Tibial artery (tissue), 4 donors: Measurements from ENCODE around the gene SGIP1.
A peak's percentile ranks its signal among the peaks of the same experiment; 100 is the strongest.

ENCODE experiments used
- DNase-seq, 2 donors: peaks; one replicate each; pipeline ENCODE4 v3.0.0-alpha.2; 2019
- H3K27ac ChIP-seq, 2 donors: fragments of 200-600 bp; sonication (generic) in 1 of 2; 1 replicate in 1 of 2; 2 replicates in 1 of 2; pipeline ENCODE4 v1.5.1; 2018 to 2019; ENCODE audit warnings: mild to moderate bottlenecking in 1 of 2
- H3K27me3 ChIP-seq, 2 donors: fragments of 200-600 bp; sonication (generic) in 1 of 2; one replicate each; pipeline versions ENCODE4 v1.5.1 to v1.6.0; 2016 to 2019
- H3K36me3 ChIP-seq, 3 donors: fragments of 200-600 bp; sonication (generic) in 2 of 3; one replicate each; pipeline ENCODE4 v1.5.1; 2016 to 2019; ENCODE audit warnings: mild to moderate bottlenecking in 2 of 3
- H3K4me1 ChIP-seq, 4 donors: fragments of 200-600 bp; sonication (generic) in 2 of 4; 1 replicate in 3 of 4; 2 replicates in 1 of 4; pipeline ENCODE4 v1.5.1; 2016 to 2019
- H3K4me3 ChIP-seq, 2 donors: fragments of 200-600 bp; sonication (generic) in 1 of 2; 1 replicate in 1 of 2; 2 replicates in 1 of 2; pipeline ENCODE4 v1.5.1; 2018 to 2019; ENCODE audit warnings: mild to moderate bottlenecking in 2 of 2
- H3K9me3 ChIP-seq, 3 donors: fragments of 200-600 bp; sonication (generic) in 1 of 3; one replicate each; pipeline ENCODE4 v1.5.1; 2016 to 2019
- CTCF ChIP-seq, 2 experiments: fragments of 200-600 bp in 1 of 2; fragments of 450-650 bp in 1 of 2; IDR thresholded peaks; one replicate each; pipeline ENCODE4 v1.5.1; 2017 to 2019; ENCODE audit warnings: antibody characterized with exemption in 2 of 2, mild to moderate bottlenecking in 1 of 2, moderate library complexity in 1 of 2
- intact Hi-C: fragments of 100-400 bp; cut with DNase I; formaldehyde crosslinking; loops from one replicate; pipeline ENCODE4 v1.15.0; 2023; ENCODE audit warnings: low total_unique reads

Gene SGIP1

GRCh38 chr1:66654643-66655042 is 120.7 kb downstream of the SGIP1 start:
- no peak for DNase-seq
- Histone ChIP-seq H3K36me3 (peaks cover 6 to 16% (median 7%) of the 10 kb centered on the region in 3 donors), H3K27ac (no peak overlapping the region), H3K4me3 (no peak overlapping the region), H3K4me1 (no peaks in the 10 kb centered on the region), H3K27me3 (no peaks in the 10 kb centered on the region), H3K9me3 (no peaks in the 10 kb centered on the region)
- intact Hi-C loops: no loop called here
- TF ChIP-seq CTCF (IDR thresholded peaks at IDR 0.05): no peak

GRCh38 chr1:66671455-66671854 is 137.5 kb downstream of the SGIP1 start:
- no peaks in the 10 kb centered on the region for H3K9me3 ChIP-seq
- TF ChIP-seq CTCF (IDR thresholded peaks at IDR 0.05): no peak
- no peak overlapping the region for H3K4me3 ChIP-seq
- H3K27me3 ChIP-seq: no peaks in the 10 kb centered on the region
- intact Hi-C loops: loop anchor here (10.0 kb wide), 1 partner anchor 137 kb away; the partner anchor contains the start of gene SGIP1
- peaks cover 0 to 19% (median 12%) of the 10 kb centered on the region in 4 donors for H3K4me1 ChIP-seq
- H3K36me3 ChIP-seq: peaks cover 0 to 6% (median 3%) of the 10 kb centered on the region in 3 donors
- DNase-seq: no peak
- no peak overlapping the region for H3K27ac ChIP-seq

GRCh38 chr1:66676613-66677298 is 142.8 kb downstream of the SGIP1 start:
- no peak overlapping the region for H3K4me3 ChIP-seq
- TF ChIP-seq CTCF (IDR thresholded peaks at IDR 0.05): no peak
- intact Hi-C loops: loop anchor here (10.0 kb wide), 1 partner anchor 142 kb away; the partner anchor contains the start of gene SGIP1
- peaks cover 3 to 60% (median 37%) of the 10 kb centered on the region in 4 donors for H3K4me1 ChIP-seq
- H3K9me3 ChIP-seq: no peaks in the 10 kb centered on the region
- peaks cover 0 to 6% (median 0%) of the 10 kb centered on the region in 3 donors for H3K36me3 ChIP-seq
- H3K27me3 ChIP-seq: no peaks in the 10 kb centered on the region
- H3K27ac ChIP-seq: peak overlapping the region; percentile 73 to 75
- peak in 1 of 2 donors; percentile 28 for DNase-seq

GRCh38 chr1:66678146-66678545 is 144.2 kb downstream of the SGIP1 start:
- DNase-seq: no peak
- Histone ChIP-seq H3K36me3 (no peaks in the 10 kb centered on the region), H3K9me3 (no peaks in the 10 kb centered on the region), H3K4me3 (no peak overlapping the region), H3K4me1 (peaks cover 3 to 61% (median 37%) of the 10 kb centered on the region in 4 donors), H3K27ac (peak overlapping the region; percentile 73 to 75), H3K27me3 (no peaks in the 10 kb centered on the region)
- intact Hi-C loops: loop anchor here (10.0 kb wide), 1 partner anchor 143 kb away; the partner anchor contains the start of gene SGIP1
- no peak for TF ChIP-seq CTCF (IDR thresholded peaks at IDR 0.05)

GRCh38 chr1:66679140-66679539 is 145.2 kb downstream of the SGIP1 start:
- Histone ChIP-seq H3K27me3 (no peaks in the 10 kb centered on the region), H3K9me3 (no peaks in the 10 kb centered on the region), H3K36me3 (no peaks in the 10 kb centered on the region), H3K4me3 (no peak overlapping the region), H3K27ac (peak overlapping the region; percentile 73 to 75), H3K4me1 (peaks cover 3 to 69% (median 37%) of the 10 kb centered on the region in 4 donors)
- DNase-seq: no peak
- no peak for TF ChIP-seq CTCF (IDR thresholded peaks at IDR 0.05)
- intact Hi-C loops: loop anchor here (10.0 kb wide), 1 partner anchor 144 kb away; the partner anchor contains the start of gene SGIP1
